GM12878 (cell line): ENCODE measurements around the gene MTHFR. TPM values are rescaled to one million over a fixed set of nuclear protein-coding genes. Genes with fewer than 3 reads are reported as not detected.

ENCODE experiments used
- ATAC-seq: fragments of 200-7000 bp; cut with Tn5 transposase; 3 replicates; pipeline ENCODE4 v1.9.1; 2020; ENCODE audit warnings: mild to moderate bottlenecking, moderate library complexity
- BruUV-seq: library from RNA; stranded (reverse); fragments of 400-500 nt; replicated peaks from 2 replicates; lab custom pipeline; 2021; lab: Mats Ljungman, UMichigan
- CTCF ChIA-PET: fragments of 300-600 bp; sonication (Branson Sonifier 250); formaldehyde crosslinking; extraction: SDS; loops from one replicate; lab custom pipeline; 2021; ENCODE audit warnings: inconsistent platforms; lab: Yijun Ruan, JAX
- POLR2A ChIA-PET: fragments of 350-600 bp; formaldehyde crosslinking; extraction: SDS; loops from one replicate; lab custom pipeline; 2021; ENCODE audit warnings: inconsistent platforms; lab: Charles Lee
- RAD21 ChIA-PET: fragments of 300-600 bp; sonication (Branson Sonifier 250); formaldehyde crosslinking; loops from one replicate; lab custom pipeline; 2023; ENCODE audit warnings: antibody characterized with exemption; ENCODE audit not compliant: unreplicated experiment; lab: Charles Lee
- SMC1A ChIA-PET: fragments of 300-600 bp; sonication (Branson Sonifier 250); formaldehyde crosslinking; loops from one replicate; lab custom pipeline; 2023; ENCODE audit not compliant: unreplicated experiment, uncharacterized antibody; lab: Charles Lee
- DNase-seq: peaks from one replicate; pipeline ENCODE4 v3.0.0-alpha.2; 2011; ENCODE audit warnings: low read depth, low spot score
- FAIRE-seq: peaks from 3 replicates; lab custom pipeline; 2011; peaks lifted over from hg19 to GRCh38; lab: Jason Lieb, UNC
- H2AFZ ChIP-seq: 2 replicates; pipeline ENCODE4 v1.6.0; 2011; ENCODE audit warnings: low read depth, low read length, control low read depth; ENCODE audit not compliant: control insufficient read depth
- H3K27ac ChIP-seq: 2 replicates; pipeline ENCODE4 v1.5.1; 2011; ENCODE audit warnings: control low read depth; ENCODE audit not compliant: control insufficient read depth, insufficient read depth
- H3K27me3 ChIP-seq, 2 experiments: replicated peaks in 1 of 2; 2 replicates each; pipeline versions ENCODE4 v1.6.0 to v1.6.1; 2011; ENCODE audit warnings: low read length in 1 of 2; ENCODE audit not compliant: control insufficient read depth in 2 of 2, insufficient read depth in 2 of 2
- H3K36me3 ChIP-seq, 2 experiments: 2 replicates each; pipeline ENCODE4 v1.5.1; 2011; ENCODE audit warnings: low read length in 1 of 2; ENCODE audit not compliant: control insufficient read depth in 2 of 2, insufficient read depth in 2 of 2
- H3K4me1 ChIP-seq: 2 replicates; pipeline ENCODE4 v1.6.1; 2011; ENCODE audit warnings: mild to moderate bottlenecking, low read length, moderate library complexity, mixed read lengths; ENCODE audit not compliant: control insufficient read depth, insufficient read depth
- H3K4me2 ChIP-seq: 2 replicates; pipeline ENCODE4 v1.6.0; 2011; ENCODE audit warnings: control low read depth; ENCODE audit not compliant: control insufficient read depth, insufficient read depth
- H3K4me3 ChIP-seq: fragments of 200-600 bp; sonication (generic); 2 replicates; pipeline ENCODE4 v1.5.1; 2016
- H3K79me2 ChIP-seq: 2 replicates; pipeline ENCODE4 v1.6.0; 2011; ENCODE audit warnings: low read length; ENCODE audit not compliant: control insufficient read depth, insufficient read depth
- H3K9ac ChIP-seq: 2 replicates; pipeline ENCODE4 v1.8.0; 2011; ENCODE audit warnings: low read length, control low read depth, mixed read lengths; ENCODE audit not compliant: control insufficient read depth, insufficient read depth
- H3K9me3 ChIP-seq: replicated peaks from 3 replicates; pipeline ENCODE4 v1.5.1; 2011; ENCODE audit warnings: mild to moderate bottlenecking, low read length; ENCODE audit not compliant: control insufficient read depth, insufficient read depth
- H4K20me1 ChIP-seq: 2 replicates; pipeline ENCODE4 v1.6.0; 2011; ENCODE audit not compliant: control insufficient read depth, insufficient read depth
- SPI1 ChIP-seq: IDR thresholded peaks from 2 replicates; pipeline ENCODE4 v1.6.1; 2011; ENCODE audit warnings: low read depth, mild to moderate bottlenecking, low read length, moderate library complexity, borderline replicate concordance; ENCODE audit not compliant: insufficient read depth
- WRNIP1 ChIP-seq: IDR thresholded peaks from 2 replicates; pipeline ENCODE4 v1.6.1; 2011; ENCODE audit warnings: low read depth, low read length, improper control_type of control experiment, borderline replicate concordance
- WGBS: methylation state at CpG from one replicate; pipeline ENCODE4 v1.1.6; 2016; ENCODE audit warnings: low lambda C conversion rate; ENCODE audit not compliant: insufficient replicate concordance, insufficient coverage; ENCODE audit errors: missing lambda C conversion rate; 5-methylcytosine and 5-hydroxymethylcytosine counted together
- in situ Hi-C: fragments of 300-500 bp; cut with MboI; formaldehyde crosslinking; loops from 9 replicates; pipeline ENCODE4 v1.14.3; 2018; ENCODE audit warnings: mixed read lengths
- intact Hi-C: fragments of 100-400 bp; cut with micrococcal nuclease; formaldehyde crosslinking; loops from one replicate; pipeline ENCODE4 v1.14.2; 2022; ENCODE audit not compliant: unreplicated experiment
- polyA plus RNA-seq, 11 experiments: library from polyadenylated mRNA; depleted of rRNA in 4 of 11; unstranded in 6 of 11; stranded (reverse) in 5 of 11; fragments of >200 nt; fragmentation: Nextera tagmentation in 4 of 11; fragmentation: Illumina TruSeq in 1 of 11; extraction: Ambion mirVana in 4 of 11; extraction: Trizol in 1 of 11; gene quantifications; 1 replicate in 1 of 11; 2 replicates in 10 of 11; pipeline versions ENCODE4 v1.2.1 to v1.2.3, GENCODE V29; 2011 to 2016; ENCODE audit warnings: inconsistent platforms in 2 of 11, missing spikeins in 2 of 11, low read depth in 1 of 11
- total RNA-seq, 4 experiments: library from RNA; depleted of rRNA in 3 of 4; stranded (reverse); fragments of >200 nt in 3 of 4; fragmentation: Illumina TruSeq in 1 of 4; extraction: Trizol in 1 of 4; gene quantifications; 2 replicates each; pipeline versions ENCODE4 v1.2.1 to v1.2.3, GENCODE V29; 2013 to 2021
- TF ChIP-seq, protein P1 (sequence below): fragments of 450-650 bp; IDR thresholded peaks from 2 replicates; pipeline ENCODE4 v1.6.1; 2017; ENCODE audit warnings: antibody characterized with exemption, mild to moderate bottlenecking, moderate library complexity
- TF ChIP-seq, protein P2 (sequence below): fragments of 450-650 bp; IDR thresholded peaks from 2 replicates; pipeline ENCODE4 v1.6.1; 2017; ENCODE audit warnings: borderline replicate concordance
- TF ChIP-seq, protein P3 (sequence below): fragments of 450-650 bp; IDR thresholded peaks from 2 replicates; pipeline ENCODE4 v1.6.1; 2017; ENCODE audit warnings: mild to moderate bottlenecking, low read depth, inconsistent platforms; ENCODE audit not compliant: poor library complexity, severe bottlenecking

The MTHFR gene
- total and polyA plus RNA-seq, 10 of the 15 experiments (the other 5 are each of a cell fraction or from before 2014, with no cell fraction given), result 1.0 to 16.8 (median 9.4) TPM

DNA sequence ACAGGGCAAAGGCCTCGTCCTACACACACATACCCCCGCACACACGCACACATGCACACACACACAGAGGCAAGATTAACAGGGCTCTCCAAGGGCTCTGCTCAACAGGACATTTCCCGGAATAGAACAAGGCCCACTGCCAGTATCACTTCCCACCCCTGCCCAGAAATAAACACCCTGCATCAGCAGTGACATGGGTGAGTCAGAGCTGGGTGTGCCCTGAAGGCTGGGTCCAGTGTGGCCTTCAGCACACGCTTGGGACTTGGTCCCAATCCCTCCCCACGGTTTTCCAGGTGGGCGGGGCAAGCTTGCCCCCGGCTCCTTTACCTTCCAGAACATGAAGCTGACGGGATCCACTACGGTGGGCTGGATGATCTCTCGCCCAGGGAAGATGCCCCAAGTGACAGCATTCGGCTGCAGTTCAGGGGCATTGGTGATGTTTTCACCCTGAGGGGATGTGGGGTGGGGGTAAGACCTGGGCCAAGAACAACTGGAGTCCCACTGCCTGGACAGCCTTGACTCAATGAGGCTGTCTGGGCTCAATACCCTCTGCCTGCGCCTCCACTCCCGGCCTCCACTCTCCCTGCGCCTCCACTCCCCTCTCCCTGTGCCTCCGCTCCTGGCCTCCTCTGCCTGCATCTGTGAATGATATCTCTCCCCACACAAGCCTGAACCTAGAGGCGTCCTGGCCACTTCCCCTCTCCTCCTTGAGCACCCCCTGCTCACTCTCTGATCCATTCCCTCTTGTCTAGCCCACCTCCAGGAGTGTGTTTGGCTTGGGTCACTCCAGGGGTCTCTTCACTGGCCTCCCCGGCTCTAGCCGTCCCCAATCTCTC is 14.7 kb downstream of the MTHFR start (continued):
- TF ChIP-seq, protein P1, sequence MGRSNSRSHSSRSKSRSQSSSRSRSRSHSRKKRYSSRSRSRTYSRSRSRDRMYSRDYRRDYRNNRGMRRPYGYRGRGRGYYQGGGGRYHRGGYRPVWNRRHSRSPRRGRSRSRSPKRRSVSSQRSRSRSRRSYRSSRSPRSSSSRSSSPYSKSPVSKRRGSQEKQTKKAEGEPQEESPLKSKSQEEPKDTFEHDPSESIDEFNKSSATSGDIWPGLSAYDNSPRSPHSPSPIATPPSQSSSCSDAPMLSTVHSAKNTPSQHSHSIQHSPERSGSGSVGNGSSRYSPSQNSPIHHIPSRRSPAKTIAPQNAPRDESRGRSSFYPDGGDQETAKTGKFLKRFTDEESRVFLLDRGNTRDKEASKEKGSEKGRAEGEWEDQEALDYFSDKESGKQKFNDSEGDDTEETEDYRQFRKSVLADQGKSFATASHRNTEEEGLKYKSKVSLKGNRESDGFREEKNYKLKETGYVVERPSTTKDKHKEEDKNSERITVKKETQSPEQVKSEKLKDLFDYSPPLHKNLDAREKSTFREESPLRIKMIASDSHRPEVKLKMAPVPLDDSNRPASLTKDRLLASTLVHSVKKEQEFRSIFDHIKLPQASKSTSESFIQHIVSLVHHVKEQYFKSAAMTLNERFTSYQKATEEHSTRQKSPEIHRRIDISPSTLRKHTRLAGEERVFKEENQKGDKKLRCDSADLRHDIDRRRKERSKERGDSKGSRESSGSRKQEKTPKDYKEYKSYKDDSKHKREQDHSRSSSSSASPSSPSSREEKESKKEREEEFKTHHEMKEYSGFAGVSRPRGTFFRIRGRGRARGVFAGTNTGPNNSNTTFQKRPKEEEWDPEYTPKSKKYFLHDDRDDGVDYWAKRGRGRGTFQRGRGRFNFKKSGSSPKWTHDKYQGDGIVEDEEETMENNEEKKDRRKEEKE, result no peak
- peak; percentile 40; the same call in 1 of the 2 replicates for TF ChIP-seq SPI1
- TF ChIP-seq WRNIP1, result no peak

DNA sequence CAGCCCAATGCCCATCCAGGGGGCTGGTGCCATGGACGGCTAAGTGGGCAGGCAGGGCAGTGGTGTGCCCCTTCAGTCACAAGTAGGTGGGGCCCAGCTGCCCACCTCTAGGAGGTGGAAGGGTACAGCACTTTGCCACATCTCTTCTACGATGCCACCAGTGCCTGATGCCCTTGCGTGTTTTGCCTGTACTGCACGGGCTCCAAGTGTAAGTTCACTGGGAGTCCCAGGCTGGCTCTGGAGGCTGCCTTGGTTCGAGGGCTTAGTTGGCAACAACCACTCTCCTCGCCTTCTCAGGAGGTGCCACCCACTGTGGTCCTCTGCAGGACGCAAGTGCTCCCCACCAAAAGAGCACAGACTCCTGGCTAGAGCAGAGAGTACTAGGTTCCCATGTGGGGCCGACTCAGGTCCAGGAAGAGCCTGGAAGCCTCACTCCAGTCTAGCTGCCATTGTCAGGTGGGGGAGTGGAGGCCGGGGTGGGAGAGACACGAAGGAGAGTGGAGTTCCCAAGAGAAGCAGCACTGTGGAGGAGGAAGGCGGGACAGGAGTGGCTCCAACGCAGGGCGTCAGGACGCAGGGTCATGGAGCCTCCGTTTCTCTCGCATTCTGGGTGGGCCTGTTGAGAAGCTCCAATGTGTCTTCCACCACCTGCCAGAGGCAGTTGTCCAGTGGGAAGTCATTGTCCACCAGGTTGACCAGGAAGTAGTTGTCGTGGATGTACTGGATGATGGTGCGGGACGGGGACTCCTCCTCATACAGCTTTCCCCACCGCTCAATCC is 15.5 kb downstream of the MTHFR start:
- POLR2A ChIA-PET, result interaction anchor here (1.2 kb wide), 1 partner anchor 13 kb away, joined by 4 read pairs; no protein-coding TSS in a partner anchor
- Histone ChIP-seq H3K4me2 (no peak overlapping the region), H3K27me3 (no peaks in the 10 kb centered on the region), H3K9me3 (no peaks in the 10 kb centered on the region), H3K9ac (no peak overlapping the region), H3K4me1 (no peaks in the 10 kb centered on the region), H4K20me1 (no peaks in the 10 kb centered on the region), H3K27ac (no peak overlapping the region), H3K79me2 (no peaks in the 10 kb centered on the region), H3K4me3 (no peak overlapping the region), H3K36me3 (no peaks in the 10 kb centered on the region; a peak in 2 of 4 replicates), H2AFZ (no peak overlapping the region)
- no TSS peak for BruUV-seq
- CTCF ChIA-PET, result no interaction called here
- ATAC-seq, result no peak
- FAIRE-seq, result no peak
- TF ChIP-seq, protein P2, sequence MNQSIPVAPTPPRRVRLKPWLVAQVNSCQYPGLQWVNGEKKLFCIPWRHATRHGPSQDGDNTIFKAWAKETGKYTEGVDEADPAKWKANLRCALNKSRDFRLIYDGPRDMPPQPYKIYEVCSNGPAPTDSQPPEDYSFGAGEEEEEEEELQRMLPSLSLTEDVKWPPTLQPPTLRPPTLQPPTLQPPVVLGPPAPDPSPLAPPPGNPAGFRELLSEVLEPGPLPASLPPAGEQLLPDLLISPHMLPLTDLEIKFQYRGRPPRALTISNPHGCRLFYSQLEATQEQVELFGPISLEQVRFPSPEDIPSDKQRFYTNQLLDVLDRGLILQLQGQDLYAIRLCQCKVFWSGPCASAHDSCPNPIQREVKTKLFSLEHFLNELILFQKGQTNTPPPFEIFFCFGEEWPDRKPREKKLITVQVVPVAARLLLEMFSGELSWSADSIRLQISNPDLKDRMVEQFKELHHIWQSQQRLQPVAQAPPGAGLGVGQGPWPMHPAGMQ, result no peak
- TF ChIP-seq, protein P3, sequence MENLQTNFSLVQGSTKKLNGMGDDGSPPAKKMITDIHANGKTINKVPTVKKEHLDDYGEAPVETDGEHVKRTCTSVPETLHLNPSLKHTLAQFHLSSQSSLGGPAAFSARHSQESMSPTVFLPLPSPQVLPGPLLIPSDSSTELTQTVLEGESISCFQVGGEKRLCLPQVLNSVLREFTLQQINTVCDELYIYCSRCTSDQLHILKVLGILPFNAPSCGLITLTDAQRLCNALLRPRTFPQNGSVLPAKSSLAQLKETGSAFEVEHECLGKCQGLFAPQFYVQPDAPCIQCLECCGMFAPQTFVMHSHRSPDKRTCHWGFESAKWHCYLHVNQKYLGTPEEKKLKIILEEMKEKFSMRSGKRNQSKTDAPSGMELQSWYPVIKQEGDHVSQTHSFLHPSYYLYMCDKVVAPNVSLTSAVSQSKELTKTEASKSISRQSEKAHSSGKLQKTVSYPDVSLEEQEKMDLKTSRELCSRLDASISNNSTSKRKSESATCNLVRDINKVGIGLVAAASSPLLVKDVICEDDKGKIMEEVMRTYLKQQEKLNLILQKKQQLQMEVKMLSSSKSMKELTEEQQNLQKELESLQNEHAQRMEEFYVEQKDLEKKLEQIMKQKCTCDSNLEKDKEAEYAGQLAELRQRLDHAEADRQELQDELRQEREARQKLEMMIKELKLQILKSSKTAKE, result no peak
- intact Hi-C loops (no loop called here), in situ Hi-C loops (no loop called here)
- RAD21 ChIA-PET, result no interaction called here
- DNase-seq, result no peak
- WGBS, result 73% methylated on average over 19 of the region's 20 CpGs
- SMC1A ChIA-PET, result no interaction called here
